SK-N-SH (cell line): Measurements from ENCODE around the gene PNCK.

ENCODE experiments used
- MXI1 ChIP-seq: IDR thresholded peaks from 2 replicates; pipeline ENCODE4 v1.6.1; 2012; ENCODE audit warnings: mild to moderate bottlenecking, low read depth, low read length, improper control_type of control experiment
- NRF1 ChIP-seq: IDR thresholded peaks from 2 replicates; pipeline ENCODE4 v1.6.1; 2012; ENCODE audit warnings: low read depth, mild to moderate bottlenecking, low read length
- POLR2AphosphoS5 ChIP-seq: IDR thresholded peaks from 2 replicates; pipeline ENCODE4 v1.6.1; 2012; ENCODE audit warnings: low read depth, low read length
- TEAD4 ChIP-seq: IDR thresholded peaks from 2 replicates; pipeline ENCODE4 v1.4.0; 2012; ENCODE audit warnings: mild to moderate bottlenecking, borderline replicate concordance; ENCODE audit not compliant: insufficient read depth
- TF ChIP-seq, protein P1 (sequence below): fragments of 200-600 bp; sonication (generic); IDR thresholded peaks from 2 replicates; pipeline ENCODE4 v1.6.1; 2017; ENCODE audit warnings: antibody characterized with exemption, mild to moderate bottlenecking, moderate library complexity
- TF ChIP-seq, protein P2 (sequence below): IDR thresholded peaks from 2 replicates; pipeline ENCODE4 v1.4.0; 2012; ENCODE audit warnings: low read depth

DNA sequence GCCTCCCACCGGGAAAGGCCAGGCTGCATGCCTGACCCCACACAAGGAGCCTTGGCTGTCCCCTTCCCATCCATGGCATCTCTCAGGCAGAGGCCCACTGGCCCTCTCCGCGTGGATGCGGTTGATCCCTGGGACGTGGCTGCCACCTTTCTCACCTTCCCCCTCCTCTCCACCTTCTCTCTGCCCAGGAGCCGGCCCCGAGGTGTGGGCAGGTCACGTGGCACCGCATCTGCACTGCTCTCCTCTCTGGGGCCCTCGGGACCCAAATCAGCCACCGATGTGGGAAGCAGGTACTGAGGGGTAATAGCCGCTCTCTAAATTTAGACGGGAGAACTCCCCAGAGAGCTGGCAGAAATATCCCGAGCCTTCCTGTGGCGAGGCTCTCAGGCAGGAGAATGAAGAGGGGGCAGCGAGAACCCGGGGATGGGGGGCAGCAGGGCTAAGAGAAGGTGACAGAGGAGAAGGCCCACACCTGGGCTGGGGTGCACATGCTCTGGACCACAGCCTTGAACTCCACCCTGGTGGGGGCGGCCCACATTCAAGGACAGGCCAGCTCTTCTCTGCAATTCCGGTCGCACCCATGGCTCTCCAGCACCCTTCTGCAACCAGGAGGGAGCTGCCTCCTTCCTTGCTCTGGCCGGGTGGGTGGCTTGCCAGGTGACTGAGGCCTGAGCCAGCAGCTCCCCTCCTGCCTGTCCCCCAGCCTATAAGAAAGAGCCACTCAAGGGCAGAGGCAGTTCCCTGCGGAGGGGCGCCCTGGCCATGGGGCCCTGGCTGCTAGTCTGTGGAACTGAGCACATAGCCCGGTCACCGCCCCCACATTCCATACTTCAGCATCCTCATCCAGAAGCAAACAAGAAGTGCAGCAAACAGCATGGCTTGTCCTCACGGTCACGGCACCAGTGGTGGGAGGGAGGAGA is 36.2 kb downstream of the PNCK start:
- no peak for TF ChIP-seq NRF1
- TF ChIP-seq, protein P1, sequence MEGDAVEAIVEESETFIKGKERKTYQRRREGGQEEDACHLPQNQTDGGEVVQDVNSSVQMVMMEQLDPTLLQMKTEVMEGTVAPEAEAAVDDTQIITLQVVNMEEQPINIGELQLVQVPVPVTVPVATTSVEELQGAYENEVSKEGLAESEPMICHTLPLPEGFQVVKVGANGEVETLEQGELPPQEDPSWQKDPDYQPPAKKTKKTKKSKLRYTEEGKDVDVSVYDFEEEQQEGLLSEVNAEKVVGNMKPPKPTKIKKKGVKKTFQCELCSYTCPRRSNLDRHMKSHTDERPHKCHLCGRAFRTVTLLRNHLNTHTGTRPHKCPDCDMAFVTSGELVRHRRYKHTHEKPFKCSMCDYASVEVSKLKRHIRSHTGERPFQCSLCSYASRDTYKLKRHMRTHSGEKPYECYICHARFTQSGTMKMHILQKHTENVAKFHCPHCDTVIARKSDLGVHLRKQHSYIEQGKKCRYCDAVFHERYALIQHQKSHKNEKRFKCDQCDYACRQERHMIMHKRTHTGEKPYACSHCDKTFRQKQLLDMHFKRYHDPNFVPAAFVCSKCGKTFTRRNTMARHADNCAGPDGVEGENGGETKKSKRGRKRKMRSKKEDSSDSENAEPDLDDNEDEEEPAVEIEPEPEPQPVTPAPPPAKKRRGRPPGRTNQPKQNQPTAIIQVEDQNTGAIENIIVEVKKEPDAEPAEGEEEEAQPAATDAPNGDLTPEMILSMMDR, result no peak
- no peak for TF ChIP-seq MXI1
- no peak for TF ChIP-seq POLR2AphosphoS5
- TF ChIP-seq, protein P2, sequence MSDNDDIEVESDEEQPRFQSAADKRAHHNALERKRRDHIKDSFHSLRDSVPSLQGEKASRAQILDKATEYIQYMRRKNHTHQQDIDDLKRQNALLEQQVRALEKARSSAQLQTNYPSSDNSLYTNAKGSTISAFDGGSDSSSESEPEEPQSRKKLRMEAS, result no peak
- no peak for TF ChIP-seq TEAD4
